Measurements from ENCODE around the gene ATP6V0D1.

The ATP6V0D1 gene

GRCh38 chr16:67406111-67406971 lies 74.6 kb downstream of the ATP6V0D1 start:
- TF ChIP-seq CTCF (IDR thresholded peaks at IDR 0.05; ENCODE audit: extremely low read depth, insufficient read depth, missing control alignments): no peak
- in situ Hi-C loops (cut with MboI; ENCODE audit: low pct_unique_long_range_greater_than_20kb, low sequenced_read_pairs, unreplicated experiment): loop anchor here (10.0 kb wide), 1 partner anchor 142 kb away; no protein-coding TSS in a partner anchor
- no peak for DNase-seq (ENCODE audit: low spot score)

- in situ Hi-C loops (cut with MboI; ENCODE audit: low pct_unique_long_range_greater_than_20kb, low sequenced_read_pairs, unreplicated experiment): loop anchor here (10.0 kb wide), 1 partner anchor 141 kb away; no protein-coding TSS in a partner anchor
- TF ChIP-seq CTCF (IDR thresholded peaks at IDR 0.05; ENCODE audit: extremely low read depth, insufficient read depth, missing control alignments): no peak
- DNase-seq (ENCODE audit: low spot score): no peak
Measured at GRCh38 chr16:67405336-67405735, 75.6 kb downstream of the ATP6V0D1 start.

GRCh38 chr16:67404740-67405226 lies 76.2 kb downstream of the ATP6V0D1 start:
- no peak for DNase-seq (ENCODE audit: low spot score)
- no peak for TF ChIP-seq CTCF (IDR thresholded peaks at IDR 0.05; ENCODE audit: extremely low read depth, insufficient read depth, missing control alignments)
- in situ Hi-C loops (cut with MboI; ENCODE audit: low pct_unique_long_range_greater_than_20kb, low sequenced_read_pairs, unreplicated experiment): loop anchor here (10.0 kb wide), 1 partner anchor 140 kb away; no protein-coding TSS in a partner anchor

- no peak for TF ChIP-seq CTCF (IDR thresholded peaks at IDR 0.05; ENCODE audit: extremely low read depth, insufficient read depth, missing control alignments)
- no peak for DNase-seq (ENCODE audit: low spot score)
- in situ Hi-C loops (cut with MboI; ENCODE audit: low pct_unique_long_range_greater_than_20kb, low sequenced_read_pairs, unreplicated experiment): loop anchor here (10.0 kb wide), 1 partner anchor 139 kb away; no protein-coding TSS in a partner anchor
Measured at GRCh38 chr16:67403976-67404555, 76.9 kb downstream of the ATP6V0D1 start.

GRCh38 chr16:67400901-67401300 lies 80.1 kb downstream of the ATP6V0D1 start:
- in situ Hi-C loops (cut with MboI; ENCODE audit: low pct_unique_long_range_greater_than_20kb, low sequenced_read_pairs, unreplicated experiment): loop anchor here (10.0 kb wide), 1 partner anchor 136 kb away; no protein-coding TSS in a partner anchor
- DNase-seq (ENCODE audit: low spot score): no peak
- no peak for TF ChIP-seq CTCF (IDR thresholded peaks at IDR 0.05; ENCODE audit: extremely low read depth, insufficient read depth, missing control alignments)

Data from GM13977 (cell line).